UCSD-AML1 (cell line): Measurements from ENCODE around the gene ERVMER34-1.
A peak's percentile ranks its signal among the peaks of the same experiment; 100 is the strongest.

ENCODE experiments used
- DNase-seq: peaks from one replicate; lab custom pipeline; 2025; ENCODE audit not compliant: unreplicated experiment; lab: John Stamatoyannopoulos, UW

The ERVMER34-1 gene

GRCh38 chr4:52721968-52722815 is 29.0 kb downstream of the ERVMER34-1 start:
- no peak for DNase-seq

GRCh38 chr4:52718123-52718522 is 33.1 kb downstream of the ERVMER34-1 start:
- DNase-seq: no peak

GRCh38 chr4:52716364-52717151 is 34.7 kb downstream of the ERVMER34-1 start:
- DNase-seq: no peak

GRCh38 chr4:52715914-52716313 is 35.3 kb downstream of the ERVMER34-1 start:
- DNase-seq: no peak

GRCh38 chr4:52715255-52715897 is 35.8 kb downstream of the ERVMER34-1 start:
- DNase-seq: no peak

GRCh38 chr4:52714597-52715254 is 36.5 kb downstream of the ERVMER34-1 start:
- DNase-seq: no peak

GRCh38 chr4:52713456-52713937 is 37.7 kb downstream of the ERVMER34-1 start:
- DNase-seq: no peak

GRCh38 chr4:52712251-52713130 is 38.7 kb downstream of the ERVMER34-1 start:
- DNase-seq: peak; percentile 95

GRCh38 chr4:52711834-52712250 is 39.4 kb downstream of the ERVMER34-1 start:
- no peak for DNase-seq

GRCh38 chr4:52711272-52711671 is 40.0 kb downstream of the ERVMER34-1 start:
- DNase-seq: no peak

GRCh38 chr4:52709155-52709554 is 42.1 kb downstream of the ERVMER34-1 start:
- DNase-seq: no peak

GRCh38 chr4:52704661-52705060 is 46.6 kb downstream of the ERVMER34-1 start:
- no peak for DNase-seq

- DNase-seq: no peak
Observed at GRCh38 chr4:52704133-52704532, 47.1 kb downstream of the ERVMER34-1 start.

GRCh38 chr4:52701207-52701606 is 50.0 kb downstream of the ERVMER34-1 start:
- DNase-seq: no peak

- DNase-seq: no peak
Observed at GRCh38 chr4:52694936-52695335, 56.3 kb downstream of the ERVMER34-1 start.

- DNase-seq: no peak
Observed at GRCh38 chr4:52693492-52693891, 57.7 kb downstream of the ERVMER34-1 start.
